OCI-LY7 (cell line): ENCODE results near the gene GDF2.

Source experiments
- EZH2phosphoT487 ChIP-seq: fragments of 200-600 bp; sonication (generic); IDR thresholded peaks from 2 replicates; pipeline ENCODE4 v1.6.1; 2018; ENCODE audit warnings: low read depth, borderline replicate concordance, mild to moderate bottlenecking, mixed run types, antibody characterized with exemption, low read length, moderate library complexity, mixed read lengths
- TF ChIP-seq, protein P1 (sequence below): fragments of 200-600 bp; sonication (generic); conservative IDR thresholded peaks from 2 replicates; pipeline ENCODE4 v1.5.1; 2014; ENCODE audit warnings: mild to moderate bottlenecking, antibody characterized with exemption, low read length, moderate library complexity, mixed read lengths

DNA sequence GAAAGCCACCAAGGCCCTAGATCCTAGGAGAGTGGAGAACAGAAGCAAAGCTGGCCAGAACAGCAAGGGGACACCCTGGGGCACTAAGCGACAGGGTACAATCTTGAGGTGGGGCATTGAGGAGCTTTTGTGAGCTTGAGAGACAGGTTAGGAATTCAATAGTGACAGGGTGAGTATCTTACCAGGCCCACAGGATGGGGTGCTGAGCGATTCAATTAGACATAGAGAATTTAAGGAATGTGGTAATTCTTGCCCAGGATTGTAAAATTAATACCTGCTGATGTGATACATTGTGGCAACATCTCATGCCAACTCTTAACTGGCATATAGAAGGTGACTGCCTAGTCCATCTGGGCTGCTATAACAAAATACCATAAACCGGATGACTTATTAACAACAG is 39.9 kb downstream of the GDF2 start:
- TF ChIP-seq, protein P1, sequence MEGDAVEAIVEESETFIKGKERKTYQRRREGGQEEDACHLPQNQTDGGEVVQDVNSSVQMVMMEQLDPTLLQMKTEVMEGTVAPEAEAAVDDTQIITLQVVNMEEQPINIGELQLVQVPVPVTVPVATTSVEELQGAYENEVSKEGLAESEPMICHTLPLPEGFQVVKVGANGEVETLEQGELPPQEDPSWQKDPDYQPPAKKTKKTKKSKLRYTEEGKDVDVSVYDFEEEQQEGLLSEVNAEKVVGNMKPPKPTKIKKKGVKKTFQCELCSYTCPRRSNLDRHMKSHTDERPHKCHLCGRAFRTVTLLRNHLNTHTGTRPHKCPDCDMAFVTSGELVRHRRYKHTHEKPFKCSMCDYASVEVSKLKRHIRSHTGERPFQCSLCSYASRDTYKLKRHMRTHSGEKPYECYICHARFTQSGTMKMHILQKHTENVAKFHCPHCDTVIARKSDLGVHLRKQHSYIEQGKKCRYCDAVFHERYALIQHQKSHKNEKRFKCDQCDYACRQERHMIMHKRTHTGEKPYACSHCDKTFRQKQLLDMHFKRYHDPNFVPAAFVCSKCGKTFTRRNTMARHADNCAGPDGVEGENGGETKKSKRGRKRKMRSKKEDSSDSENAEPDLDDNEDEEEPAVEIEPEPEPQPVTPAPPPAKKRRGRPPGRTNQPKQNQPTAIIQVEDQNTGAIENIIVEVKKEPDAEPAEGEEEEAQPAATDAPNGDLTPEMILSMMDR, result no peak
- TF ChIP-seq EZH2phosphoT487, result no peak
